ENCODE measurements around the gene PAPSS2.

GRCh38 chr10:87674943-87675342 lies 15.3 kb downstream of the PAPSS2 start:
- TF ChIP-seq CTCF (IDR thresholded peaks at IDR 0.05) (no peak), POLR2A (IDR thresholded peaks at IDR 0.05) (no peak)
